IMR-90 (cell line): ENCODE results near the gene GPR39. TPM values are rescaled to one million over a fixed set of nuclear protein-coding genes. Genes with fewer than 3 reads are reported as not detected.

Experiments
- ATAC-seq: fragments of 200-7000 bp; cut with Tn5 transposase; 2 replicates; pipeline ENCODE4 v1.9.1; 2020; ENCODE audit warnings: low read depth, mild to moderate bottlenecking, moderate library complexity
- BruUV-seq: library from RNA; stranded (reverse); fragments of 400-500 nt; replicated peaks from 2 replicates; lab custom pipeline; 2021; lab: Mats Ljungman, UMichigan
- CTCF ChIA-PET: fragments of 300-600 bp; formaldehyde crosslinking; extraction: SDS; loops from one replicate; lab custom pipeline; 2021; ENCODE audit warnings: antibody characterized with exemption; lab: Yijun Ruan, JAX
- POLR2A ChIA-PET: fragments of 300-600 bp; sonication (Branson Sonifier 250); formaldehyde crosslinking; loops from one replicate; lab custom pipeline; 2022; ENCODE audit warnings: antibody characterized with exemption; ENCODE audit not compliant: unreplicated experiment; lab: Charles Lee
- DNase-seq: peaks from one replicate; pipeline ENCODE4 v3.0.0; 2013
- H2AFZ ChIP-seq: replicated peaks from 2 replicates; pipeline ENCODE3; 2013; ENCODE audit warnings: low read length, mild to moderate bottlenecking; ENCODE audit not compliant: poor library complexity
- H2AK5ac ChIP-seq: 2 replicates; pipeline ENCODE4 v1.6.1; 2013; ENCODE audit warnings: low read depth, low read length, inconsistent platforms
- H2AK9ac ChIP-seq: replicated peaks from 2 replicates; pipeline ENCODE3; 2013; ENCODE audit warnings: mild to moderate bottlenecking, low read depth, low read length, moderate library complexity; ENCODE audit not compliant: poor library complexity
- H2BK120ac ChIP-seq: 2 replicates; pipeline ENCODE4 v1.6.1; 2013; ENCODE audit warnings: low read depth, low read length, inconsistent platforms
- H2BK15ac ChIP-seq: 3 replicates; pipeline ENCODE4 v1.6.1; 2013; ENCODE audit warnings: low read depth, low read length, inconsistent platforms
- H2BK20ac ChIP-seq: 2 replicates; pipeline ENCODE4 v1.6.1; 2013; ENCODE audit warnings: low read depth, mild to moderate bottlenecking, inconsistent platforms, low read length, moderate library complexity
- H2BK5ac ChIP-seq: 2 replicates; pipeline ENCODE4 v1.6.1; 2013; ENCODE audit warnings: mild to moderate bottlenecking, low read depth, low read length, inconsistent platforms; ENCODE audit not compliant: poor library complexity, severe bottlenecking
- H3K14ac ChIP-seq: replicated peaks from 2 replicates; pipeline ENCODE4 v1.6.1; 2013; ENCODE audit warnings: low read depth, low read length, inconsistent platforms
- H3K18ac ChIP-seq: 2 replicates; pipeline ENCODE4 v1.6.1; 2013; ENCODE audit warnings: low read depth, low read length, control low read depth
- H3K23ac ChIP-seq: 2 replicates; pipeline ENCODE4 v1.6.1; 2013; ENCODE audit warnings: low read depth, low read length, inconsistent platforms
- H3K27ac ChIP-seq: 2 replicates; pipeline ENCODE4 v1.5.1; 2013; ENCODE audit warnings: mild to moderate bottlenecking, control low read depth, low read length; ENCODE audit not compliant: insufficient read depth
- H3K27me3 ChIP-seq: 2 replicates; pipeline ENCODE4 v1.6.1; 2013; ENCODE audit warnings: low read length; ENCODE audit not compliant: control insufficient read depth, insufficient read depth
- H3K36me3 ChIP-seq: 2 replicates; pipeline ENCODE4 v1.6.1; 2013; ENCODE audit warnings: low read length, mixed read lengths; ENCODE audit not compliant: control insufficient read depth, insufficient read depth
- H3K4ac ChIP-seq: 2 replicates; pipeline ENCODE4 v1.6.1; 2013; ENCODE audit warnings: low read depth, low read length, inconsistent platforms
- H3K4me1 ChIP-seq: 2 replicates; pipeline ENCODE4 v1.6.1; 2013; ENCODE audit warnings: low read length, mixed read lengths; ENCODE audit not compliant: control insufficient read depth, insufficient read depth
- H3K4me2 ChIP-seq: 2 replicates; pipeline ENCODE4 v1.6.1; 2013; ENCODE audit warnings: low read depth, mild to moderate bottlenecking, control low read depth, low read length, moderate library complexity
- H3K4me3 ChIP-seq: 2 replicates; pipeline ENCODE4 v1.5.1; 2013; ENCODE audit warnings: low read depth, mild to moderate bottlenecking, control low read depth, low read length, moderate library complexity; ENCODE audit not compliant: insufficient read depth
- H3K56ac ChIP-seq: 2 replicates; pipeline ENCODE4 v1.6.1; 2013; ENCODE audit warnings: low read length, inconsistent platforms; ENCODE audit not compliant: insufficient read depth; ENCODE audit errors: extremely low read depth
- H3K79me1 ChIP-seq, 2 experiments: 2 replicates each; pipeline ENCODE4 v1.6.1; 2013; ENCODE audit warnings: low read length in 2 of 2, inconsistent platforms in 1 of 2, low read depth in 1 of 2
- H3K9ac ChIP-seq: 2 replicates; pipeline ENCODE4 v1.6.1; 2013; ENCODE audit warnings: low read depth, low read length, control low read depth
- H3K9me1 ChIP-seq: 2 replicates; pipeline ENCODE4 v1.6.1; 2013; ENCODE audit warnings: low read length, inconsistent platforms; ENCODE audit not compliant: insufficient read depth
- H3K9me3 ChIP-seq: 2 replicates; pipeline ENCODE4 v1.6.1; 2013; ENCODE audit warnings: low read length; ENCODE audit not compliant: control insufficient read depth, insufficient read depth
- H4K20me1 ChIP-seq: 2 replicates; pipeline ENCODE4 v1.6.1; 2013; ENCODE audit warnings: low read length, inconsistent platforms; ENCODE audit not compliant: insufficient read depth
- H4K5ac ChIP-seq: 2 replicates; pipeline ENCODE4 v1.6.1; 2013; ENCODE audit warnings: mild to moderate bottlenecking, low read depth, low read length, control low read depth
- H4K8ac ChIP-seq, 2 experiments: 2 replicates each; pipeline ENCODE4 v1.6.1; 2013; ENCODE audit warnings: low read depth in 2 of 2, low read length in 2 of 2, control low read depth in 1 of 2, inconsistent platforms in 1 of 2
- H4K91ac ChIP-seq: 2 replicates; pipeline ENCODE4 v1.6.1; 2013; ENCODE audit warnings: low read depth, low read length, inconsistent platforms; ENCODE audit not compliant: insufficient read depth
- BHLHE40 ChIP-seq: fragments of 150-350 bp; IDR thresholded peaks from 2 replicates; pipeline ENCODE4 v1.6.1; 2016; ENCODE audit warnings: mild to moderate bottlenecking, low read depth, low read length
- CEBPB ChIP-seq: IDR thresholded peaks from 2 replicates; pipeline ENCODE4 v1.6.1; 2012; ENCODE audit warnings: low read depth, low read length, improper control_type of control experiment
- FOS ChIP-seq: fragments of 150-350 bp; IDR thresholded peaks from 2 replicates; pipeline ENCODE4 v1.6.1; 2016; ENCODE audit warnings: low read depth, low read length
- MAFK ChIP-seq: IDR thresholded peaks from 2 replicates; pipeline ENCODE4 v1.6.1; 2012; ENCODE audit warnings: low read depth, low read length, improper control_type of control experiment
- RAD21 ChIP-seq: IDR thresholded peaks from 2 replicates; pipeline ENCODE4 v1.6.1; 2012; ENCODE audit warnings: low read length, improper control_type of control experiment
- RFX5 ChIP-seq: IDR thresholded peaks from 2 replicates; pipeline ENCODE4 v1.8.0; 2012; ENCODE audit warnings: low read depth, mild to moderate bottlenecking, low read length, moderate library complexity
- WGBS, 2 experiments: methylation state at CpG; one replicate each; pipeline versions ENCODE4 v1.1.5 to v1.1.7; 2013; ENCODE audit warnings: missing lambda C conversion rate in 2 of 2; ENCODE audit not compliant: insufficient read length in 1 of 2; ENCODE audit errors: extremely low coverage in 2 of 2; 5-methylcytosine and 5-hydroxymethylcytosine counted together
- dilution Hi-C: fragments of 300-500 bp; cut with HindIII; formaldehyde crosslinking; loops from one replicate; pipeline ENCODE4 v1.14.3; 2018; ENCODE audit warnings: low sequenced_read_pairs; ENCODE audit not compliant: unreplicated experiment
- in situ Hi-C: fragments of 300-500 bp; cut with MboI; formaldehyde crosslinking; loops from 3 replicates; pipeline ENCODE4 v1.14.3; 2019; ENCODE audit warnings: low sequenced_read_pairs, inconsistent platforms, mixed read lengths
- intact Hi-C: fragments of 100-400 bp; cut with micrococcal nuclease; formaldehyde crosslinking; loops from 2 replicates; pipeline ENCODE4 v1.10.0; 2022
- polyA plus RNA-seq, 3 experiments: library from polyadenylated mRNA; depleted of rRNA; stranded (reverse); fragments of >200 nt; gene quantifications; 2 replicates each; pipeline ENCODE4 v1.2.3, GENCODE V29; 2012; ENCODE audit warnings: low replicate concordance in 1 of 3
- total RNA-seq: library from RNA; depleted of rRNA; stranded (reverse); fragments of >200 nt; gene quantifications from 2 replicates; pipeline ENCODE4 v1.2.3, GENCODE V29; 2012
- TF ChIP-seq, protein P1 (sequence below): conservative IDR thresholded peaks from 2 replicates; pipeline ENCODE4 v1.5.1; 2012; ENCODE audit warnings: mild to moderate bottlenecking, low read depth, low read length, improper control_type of control experiment
- TF ChIP-seq, protein P2 (sequence below): fragments of 150-350 bp; IDR thresholded peaks from 2 replicates; pipeline ENCODE4 v1.6.1; 2017; ENCODE audit warnings: mild to moderate bottlenecking, antibody characterized with exemption, low read length, low read depth

The GPR39 gene
- total and polyA plus RNA-seq, 2 of the 4 experiments (the other 2 are of a cell fraction) = 4.4 to 9.0 TPM

DNA sequence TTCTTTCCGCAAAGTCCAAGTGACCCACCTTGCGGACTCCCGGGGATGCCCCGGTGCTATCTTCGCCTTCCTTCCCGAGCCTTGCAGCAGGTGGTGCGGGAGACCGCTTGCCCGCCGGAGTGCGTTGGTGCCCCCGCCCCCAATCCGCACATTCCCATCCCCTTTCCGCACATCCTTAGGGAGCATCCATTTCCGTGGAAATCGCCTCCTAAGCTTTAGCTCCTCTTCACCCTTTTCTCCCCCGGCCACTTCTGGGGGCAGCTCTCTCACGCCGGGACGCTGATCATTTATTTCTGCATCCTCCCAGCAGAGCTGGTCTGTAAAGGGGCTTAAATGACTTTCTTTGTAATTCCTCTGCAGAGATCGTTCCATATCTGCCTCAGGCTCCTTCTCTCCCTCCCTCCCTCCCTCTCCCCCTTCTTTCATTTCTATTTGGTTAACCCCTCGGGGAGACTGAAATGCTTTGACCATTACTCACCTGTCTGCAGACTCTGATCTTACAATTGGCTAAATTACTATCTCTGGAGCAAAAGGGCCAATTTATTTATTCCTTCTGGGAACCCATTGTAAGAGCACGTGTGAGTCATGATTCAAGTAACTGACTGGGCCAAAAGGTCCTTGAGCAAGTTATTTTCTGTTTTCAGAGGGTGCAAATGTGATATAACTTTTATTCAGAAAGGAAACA, 254.7 kb downstream of the GPR39 start:
- Histone ChIP-seq H3K56ac (peak overlapping the region; percentile 95; the same call in 1 of the 2 replicates), H2AK9ac (peak overlapping the region; percentile 79), H3K4me2 (peak overlapping the region; percentile 91), H4K8ac (peak overlapping the region; percentile 46 to 54; a peak in 2 of 4 replicates), H4K5ac (peak overlapping the region; percentile 5; the same call in 1 of the 2 replicates), H3K4me1 (peaks cover 9% of the 10 kb centered on the region), H3K9me1 (peaks cover 7% of the 10 kb centered on the region), H3K79me1 (peaks cover 12 to 33% of the 10 kb centered on the region in 2 experiments), H3K36me3 (no peaks in the 10 kb centered on the region; the same call in 1 of the 2 replicates), H3K14ac (peak overlapping the region; percentile 41), H3K18ac (peak overlapping the region; percentile 19; the same call in 1 of the 2 replicates), H3K4me3 (peak overlapping the region; percentile 69), H2AFZ (peak overlapping the region; percentile 85), H3K4ac (peak overlapping the region; percentile 87), H2AK5ac (peak overlapping the region; percentile 33), H3K9me3 (no peaks in the 10 kb centered on the region), H2BK5ac (peak overlapping the region; percentile 50), H4K20me1 (peaks cover 3% of the 10 kb centered on the region), H2BK120ac (peak overlapping the region; percentile 77), H3K27me3 (no peaks in the 10 kb centered on the region), H3K9ac (peak overlapping the region; percentile 48; the same call in 1 of the 2 replicates), H3K23ac (peak overlapping the region; percentile 82), H2BK15ac (peak overlapping the region; percentile 0; the same call in 2 of the 3 replicates), H4K91ac (peak overlapping the region; percentile 81), H2BK20ac (peak overlapping the region; percentile 14), H3K27ac (peak overlapping the region; percentile 56)
- WGBS, 2 experiments = 8% methylated on average over 7 of the region's 23 CpGs; no CpG with 5 or more reads in 1 of the 2 experiments
- in situ Hi-C loops (loop anchor here (25.0 kb wide), 2 partner anchors 891 to 1166 kb away; partner anchors contain the start of gene NCKAP5), dilution Hi-C loops (no loop called here), intact Hi-C loops (loop anchor here (5.0 to 10.0 kb wide), 2 partner anchors 124 to 1174 kb away; no protein-coding TSS in a partner anchor)
- ChIA-PET POLR2A (no interaction called here), CTCF (no interaction called here)
- ATAC-seq (peak; percentile 25), DNase-seq (peak; percentile 97)
- TF ChIP-seq, protein P1, sequence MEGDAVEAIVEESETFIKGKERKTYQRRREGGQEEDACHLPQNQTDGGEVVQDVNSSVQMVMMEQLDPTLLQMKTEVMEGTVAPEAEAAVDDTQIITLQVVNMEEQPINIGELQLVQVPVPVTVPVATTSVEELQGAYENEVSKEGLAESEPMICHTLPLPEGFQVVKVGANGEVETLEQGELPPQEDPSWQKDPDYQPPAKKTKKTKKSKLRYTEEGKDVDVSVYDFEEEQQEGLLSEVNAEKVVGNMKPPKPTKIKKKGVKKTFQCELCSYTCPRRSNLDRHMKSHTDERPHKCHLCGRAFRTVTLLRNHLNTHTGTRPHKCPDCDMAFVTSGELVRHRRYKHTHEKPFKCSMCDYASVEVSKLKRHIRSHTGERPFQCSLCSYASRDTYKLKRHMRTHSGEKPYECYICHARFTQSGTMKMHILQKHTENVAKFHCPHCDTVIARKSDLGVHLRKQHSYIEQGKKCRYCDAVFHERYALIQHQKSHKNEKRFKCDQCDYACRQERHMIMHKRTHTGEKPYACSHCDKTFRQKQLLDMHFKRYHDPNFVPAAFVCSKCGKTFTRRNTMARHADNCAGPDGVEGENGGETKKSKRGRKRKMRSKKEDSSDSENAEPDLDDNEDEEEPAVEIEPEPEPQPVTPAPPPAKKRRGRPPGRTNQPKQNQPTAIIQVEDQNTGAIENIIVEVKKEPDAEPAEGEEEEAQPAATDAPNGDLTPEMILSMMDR = no peak
- TF ChIP-seq FOS (peak; percentile 78), RFX5 (no peak), CEBPB (no peak), RAD21 (peak; percentile 5; the same call in 1 of the 2 replicates), MAFK (no peak), BHLHE40 (peak; percentile 87)
- TF ChIP-seq, protein P2, sequence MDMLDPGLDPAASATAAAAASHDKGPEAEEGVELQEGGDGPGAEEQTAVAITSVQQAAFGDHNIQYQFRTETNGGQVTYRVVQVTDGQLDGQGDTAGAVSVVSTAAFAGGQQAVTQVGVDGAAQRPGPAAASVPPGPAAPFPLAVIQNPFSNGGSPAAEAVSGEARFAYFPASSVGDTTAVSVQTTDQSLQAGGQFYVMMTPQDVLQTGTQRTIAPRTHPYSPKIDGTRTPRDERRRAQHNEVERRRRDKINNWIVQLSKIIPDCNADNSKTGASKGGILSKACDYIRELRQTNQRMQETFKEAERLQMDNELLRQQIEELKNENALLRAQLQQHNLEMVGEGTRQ = 0 out of 2 replicates have a peak, but pooled peaks have one; percentile 21
- no TSS peak for BruUV-seq
